Endothelial cell of umbilical vein (primary cell): ENCODE results near the gene MED13. TPM values are rescaled to one million over a fixed set of nuclear protein-coding genes. Genes with fewer than 3 reads are reported as not detected.

ENCODE experiments used
- BruUV-seq: library from RNA; stranded (reverse); fragments of 400-500 nt; replicated peaks from 2 replicates; lab custom pipeline; 2021; lab: Mats Ljungman, UMichigan
- CTCF ChIA-PET: fragments of 300-600, 350-600 bp; sonication (Branson Sonifier 250); formaldehyde crosslinking; loops from one replicate; lab custom pipeline; 2021; ENCODE audit warnings: antibody characterized with exemption, inconsistent platforms; lab: Charles Lee
- POLR2A ChIA-PET: fragments of 300-600, 350-600 bp; sonication (Branson Sonifier 250); formaldehyde crosslinking; loops from one replicate; lab custom pipeline; 2021; ENCODE audit warnings: antibody characterized with exemption, inconsistent platforms; lab: Charles Lee
- DNase-seq: peaks from one replicate; pipeline ENCODE4 v3.0.0-alpha.2; 2011; ENCODE audit warnings: low read depth, low spot score
- FAIRE-seq: peaks from 2 replicates; lab custom pipeline; 2011; peaks lifted over from hg19 to GRCh38; lab: Jason Lieb, UNC
- H2AFZ ChIP-seq: 2 replicates; pipeline ENCODE4 v1.6.0; 2012; ENCODE audit warnings: low read depth, low read length, control low read depth, inconsistent platforms
- H3K27ac ChIP-seq: 2 replicates; pipeline ENCODE4 v1.5.1; 2011; ENCODE audit warnings: low read depth, mild to moderate bottlenecking, control low read depth, low read length, moderate library complexity; ENCODE audit not compliant: insufficient read depth
- H3K27me3 ChIP-seq, 2 experiments: 2 replicates each; pipeline versions ENCODE4 v1.6.0 to v1.6.1; 2011; ENCODE audit warnings: low read length in 2 of 2, mixed read lengths in 1 of 2; ENCODE audit not compliant: control insufficient read depth in 2 of 2, insufficient read depth in 2 of 2
- H3K36me3 ChIP-seq, 2 experiments: 2 replicates in 1 of 2; 3 replicates in 1 of 2; pipeline ENCODE4 v1.5.1; 2011; ENCODE audit warnings: low read length in 2 of 2, mild to moderate bottlenecking in 1 of 2, moderate library complexity in 1 of 2; ENCODE audit not compliant: control insufficient read depth in 2 of 2, insufficient read depth in 2 of 2; ENCODE audit errors: extremely low read depth in 1 of 2
- H3K4me1 ChIP-seq: 3 replicates; pipeline ENCODE4 v1.5.1; 2011; ENCODE audit warnings: mild to moderate bottlenecking, low read length; ENCODE audit not compliant: control insufficient read depth, insufficient read depth; ENCODE audit errors: extremely low read depth
- H3K4me2 ChIP-seq: 2 replicates; pipeline ENCODE4 v1.6.1; 2011; ENCODE audit warnings: low read length, control low read depth, mixed read lengths; ENCODE audit not compliant: insufficient read depth
- H3K4me3 ChIP-seq, 3 experiments: fragments of 200-600 bp in 1 of 3; sonication (generic), shearing (Covaris generic) in 1 of 3; replicated peaks in 1 of 3; 2 replicates each; pipeline ENCODE4 v1.5.1; 2011 to 2016; ENCODE audit warnings: control low read depth in 3 of 3, low read length in 3 of 3, mild to moderate bottlenecking in 2 of 3, inconsistent platforms in 1 of 3, low read depth in 1 of 3, moderate library complexity in 1 of 3; ENCODE audit not compliant: insufficient read depth in 1 of 3
- H3K79me2 ChIP-seq: 2 replicates; pipeline ENCODE4 v1.6.0; 2012; ENCODE audit warnings: low read length, inconsistent platforms; ENCODE audit not compliant: control insufficient read depth, insufficient read depth
- H3K9ac ChIP-seq: replicated peaks from 2 replicates; pipeline ENCODE3; 2011; ENCODE audit warnings: low read length, control low read depth; ENCODE audit not compliant: insufficient read depth; ENCODE audit errors: extremely low read depth
- H3K9me1 ChIP-seq: replicated peaks from 3 replicates; pipeline ENCODE4 v1.6.0; 2011; ENCODE audit warnings: mild to moderate bottlenecking, low read length; ENCODE audit not compliant: control insufficient read depth, insufficient read depth; ENCODE audit errors: extremely low read depth
- H3K9me3 ChIP-seq: replicated peaks from 2 replicates; pipeline ENCODE4 v1.5.1; 2012; ENCODE audit warnings: low read length, inconsistent platforms; ENCODE audit not compliant: control insufficient read depth, insufficient read depth
- H4K20me1 ChIP-seq: replicated peaks from 2 replicates; pipeline ENCODE3; 2011; ENCODE audit warnings: mild to moderate bottlenecking, low read length; ENCODE audit not compliant: control insufficient read depth, insufficient read depth; ENCODE audit errors: extremely low read depth
- CTCF ChIP-seq, 2 donors: IDR thresholded peaks; 1 replicate in 1 of 2; 2 replicates in 1 of 2; pipeline ENCODE4 v1.5.1; 2011; ENCODE audit warnings: low read length in 2 of 2, mild to moderate bottlenecking in 2 of 2, moderate library complexity in 2 of 2, control low read depth in 1 of 2, inconsistent platforms in 1 of 2, low read depth in 1 of 2; ENCODE audit not compliant: insufficient read depth in 1 of 2; ENCODE audit errors: extremely low read depth in 1 of 2
- EZH2 ChIP-seq: IDR thresholded peaks from 2 replicates; pipeline ENCODE4 v1.6.1; 2012; ENCODE audit warnings: borderline replicate concordance, low read depth, mild to moderate bottlenecking, moderate library complexity, low read length, inconsistent platforms; ENCODE audit not compliant: severe bottlenecking
- FOS ChIP-seq: IDR thresholded peaks from 2 replicates; pipeline ENCODE4 v1.6.1; 2011; ENCODE audit warnings: mild to moderate bottlenecking, low read length, moderate library complexity, borderline replicate concordance; ENCODE audit not compliant: insufficient read depth
- GATA2 ChIP-seq: IDR thresholded peaks from 2 replicates; pipeline ENCODE4 v1.7.0; 2011; ENCODE audit warnings: low read depth, mild to moderate bottlenecking, moderate library complexity, mixed read lengths, low read length; ENCODE audit not compliant: insufficient read length, insufficient read depth
- JUN ChIP-seq: IDR thresholded peaks from 2 replicates; pipeline ENCODE4 v1.6.1; 2011; ENCODE audit warnings: borderline replicate concordance, low read depth; ENCODE audit not compliant: insufficient read length, insufficient read depth
- MAX ChIP-seq: IDR thresholded peaks from 2 replicates; pipeline ENCODE4 v1.6.1; 2011; ENCODE audit not compliant: insufficient read depth, insufficient read length
- MYC ChIP-seq: IDR thresholded peaks from one replicate; pipeline ENCODE4 v1.6.1; 2011; ENCODE audit warnings: mild to moderate bottlenecking, low read depth, low read length
- POLR2A ChIP-seq: IDR thresholded peaks from 2 replicates; pipeline ENCODE4 v1.6.1; 2012; ENCODE audit warnings: low read depth, mild to moderate bottlenecking, control low read depth, low read length
- POLR2AphosphoS5 ChIP-seq: IDR thresholded peaks from 2 replicates; pipeline ENCODE4 v1.6.1; 2012; ENCODE audit warnings: low read depth, mild to moderate bottlenecking, control low read depth, low read length, moderate library complexity; ENCODE audit not compliant: insufficient read depth
- dilution Hi-C: fragments of 300-500 bp; cut with MboI; formaldehyde crosslinking; loops from one replicate; pipeline ENCODE4 v1.15.0; 2019; ENCODE audit warnings: low sequenced_read_pairs; ENCODE audit not compliant: extremely low pct_ligation_motif_present
- intact Hi-C: fragments of 100-400 bp; cut with micrococcal nuclease; formaldehyde crosslinking; loops from one replicate; pipeline ENCODE4 v1.10.0; 2022
- polyA plus RNA-seq, 4 experiments: library from polyadenylated mRNA; depleted of rRNA in 3 of 4; stranded (reverse) in 3 of 4; unstranded in 1 of 4; fragments of >200 nt; gene quantifications; 2 replicates each; pipeline versions ENCODE4 v1.2.1 to v1.2.3, GENCODE V29; 2011 to 2012; ENCODE audit warnings: missing spikeins in 1 of 4
- total RNA-seq: library from RNA; stranded (reverse); gene quantifications from 2 replicates; pipeline ENCODE4 v1.2.3, GENCODE V29; 2021

Gene MED13
- total and polyA plus RNA-seq, 2 donors (not counting 3 experiments of a cell fraction or from before 2014, with no cell fraction given) = 11.6 to 49.6 TPM

GRCh38 chr17:62089334-62089733, 24.3 kb upstream of the MED13 start:
- Histone ChIP-seq H3K4me2 (no peak overlapping the region), H3K36me3 (no peaks in the 10 kb centered on the region), H3K9me1 (no peaks in the 10 kb centered on the region), H2AFZ (no peak overlapping the region), H3K27ac (no peak overlapping the region), H3K27me3 (no peaks in the 10 kb centered on the region), H3K79me2 (no peaks in the 10 kb centered on the region), H4K20me1 (no peaks in the 10 kb centered on the region), H3K9ac (no peak overlapping the region), H3K4me3 (no peak overlapping the region), H3K9me3 (no peaks in the 10 kb centered on the region), H3K4me1 (peaks cover 9% of the 10 kb centered on the region)
- dilution Hi-C loops (no loop called here), intact Hi-C loops (no loop called here)
- no peak for FAIRE-seq
- POLR2A ChIA-PET = no interaction called here
- BruUV-seq = no TSS peak
- CTCF ChIA-PET = no interaction called here
- no peak for DNase-seq
- TF ChIP-seq POLR2AphosphoS5 (no peak), FOS (no peak), MAX (no peak), GATA2 (no peak), MYC (no peak), EZH2 (no peak), JUN (no peak), POLR2A (no peak), CTCF (IDR thresholded peaks at IDR 0.05; ENCODE audit: extremely low read depth in 1 of 2, insufficient read depth in 1 of 2, low read depth in 1 of 2, low read length in 2 of 2) (no peak)
